SH-SY5Y (cell line): ENCODE measurements around the gene PPA1.

Source experiments
- GATA2 ChIP-seq: IDR thresholded peaks from 2 replicates; pipeline ENCODE4 v1.6.1; 2011; ENCODE audit warnings: mild to moderate bottlenecking, low read depth, low read length
- GATA3 ChIP-seq: IDR thresholded peaks from 2 replicates; pipeline ENCODE4 v1.6.1; 2011; ENCODE audit warnings: low read depth, mild to moderate bottlenecking, low read length, moderate library complexity

DNA sequence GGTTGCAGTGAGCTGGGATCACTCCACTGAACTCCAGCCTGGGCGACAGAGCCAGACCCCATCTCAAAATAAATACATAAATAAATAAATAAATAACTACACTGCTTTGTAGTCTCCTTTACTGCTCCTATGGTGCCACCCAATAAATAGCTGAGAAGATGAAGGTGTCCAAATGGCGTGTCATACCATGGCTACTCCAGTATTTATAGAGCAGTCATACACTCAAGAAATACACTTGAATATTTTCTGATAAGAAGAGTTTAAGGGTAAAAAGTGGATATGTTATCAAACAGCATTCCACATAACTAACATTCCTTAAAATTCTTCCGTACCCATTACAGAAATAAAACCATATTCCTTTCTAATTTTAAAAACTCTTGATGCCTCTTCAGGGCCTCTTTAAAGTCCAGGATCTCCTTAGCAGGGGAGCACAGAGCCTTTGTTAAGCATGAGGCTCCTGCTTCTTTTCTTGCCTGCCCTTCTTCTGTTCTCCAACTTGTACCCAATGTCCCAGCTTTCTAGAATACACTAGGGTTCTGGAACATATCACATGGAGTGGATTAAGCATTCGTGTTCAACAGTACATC, 55.0 kb downstream of the PPA1 start:
- no peak for TF ChIP-seq GATA2
- no peak for TF ChIP-seq GATA3
